ENCODE measurements around the gene SDK1.

SDK1 gene

DNA sequence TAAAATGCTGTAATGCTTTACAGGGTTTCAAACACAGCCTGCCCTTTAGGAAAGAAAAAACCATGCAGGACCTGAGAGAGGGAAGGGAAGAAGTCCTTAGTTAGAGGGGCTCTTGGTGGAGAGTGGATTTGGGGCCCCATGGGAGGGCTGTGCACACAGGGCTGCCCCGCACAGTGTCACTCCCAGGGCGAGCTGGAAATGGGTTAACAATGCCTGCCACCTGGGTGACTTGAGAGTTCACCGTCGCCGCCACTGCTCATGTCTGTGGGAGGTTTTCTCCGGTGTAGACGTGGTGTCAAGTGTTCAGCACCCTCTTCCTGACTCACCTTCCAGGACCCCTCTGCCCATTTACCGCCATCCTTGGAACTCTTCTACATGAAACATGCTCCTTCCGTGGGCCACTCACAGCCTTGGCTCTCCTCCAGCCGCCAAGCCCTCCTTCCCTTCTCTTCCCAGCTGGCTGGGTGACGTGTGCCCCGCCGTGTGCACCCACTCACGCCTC, 686.4 kb downstream of the SDK1 start:
- Histone ChIP-seq H3K9me2 (replicated peaks; ENCODE audit: control insufficient read depth, low read length) (no peaks in the 10 kb centered on the region), H3K79me2 (ENCODE audit: control insufficient read depth, low read length) (no peaks in the 10 kb centered on the region), H3K27me3 (ENCODE audit: control insufficient read depth, low read length) (no peaks in the 10 kb centered on the region), H3F3A (ENCODE audit: control insufficient read depth, insufficient read depth) (no peaks in the 10 kb centered on the region), H4K20me1 (ENCODE audit: control insufficient read depth, insufficient read depth, low read depth, low read length) (no peaks in the 10 kb centered on the region), H3K4me1 (ENCODE audit: control insufficient read depth, low read length) (no peaks in the 10 kb centered on the region), H3K27ac (ENCODE audit: low read depth, low read length) (no peak overlapping the region), H3K9me3 (ENCODE audit: control insufficient read depth, insufficient read depth, low read length) (peaks cover 4% of the 10 kb centered on the region; the same call in 1 of the 2 replicates), H3K4me3 (ENCODE audit: low read length) (no peak overlapping the region), H3K4me2 (ENCODE audit: low read length) (no peak overlapping the region), H3K36me3 (ENCODE audit: control insufficient read depth, low read length) (no peaks in the 10 kb centered on the region)
- TF ChIP-seq, protein P1, sequence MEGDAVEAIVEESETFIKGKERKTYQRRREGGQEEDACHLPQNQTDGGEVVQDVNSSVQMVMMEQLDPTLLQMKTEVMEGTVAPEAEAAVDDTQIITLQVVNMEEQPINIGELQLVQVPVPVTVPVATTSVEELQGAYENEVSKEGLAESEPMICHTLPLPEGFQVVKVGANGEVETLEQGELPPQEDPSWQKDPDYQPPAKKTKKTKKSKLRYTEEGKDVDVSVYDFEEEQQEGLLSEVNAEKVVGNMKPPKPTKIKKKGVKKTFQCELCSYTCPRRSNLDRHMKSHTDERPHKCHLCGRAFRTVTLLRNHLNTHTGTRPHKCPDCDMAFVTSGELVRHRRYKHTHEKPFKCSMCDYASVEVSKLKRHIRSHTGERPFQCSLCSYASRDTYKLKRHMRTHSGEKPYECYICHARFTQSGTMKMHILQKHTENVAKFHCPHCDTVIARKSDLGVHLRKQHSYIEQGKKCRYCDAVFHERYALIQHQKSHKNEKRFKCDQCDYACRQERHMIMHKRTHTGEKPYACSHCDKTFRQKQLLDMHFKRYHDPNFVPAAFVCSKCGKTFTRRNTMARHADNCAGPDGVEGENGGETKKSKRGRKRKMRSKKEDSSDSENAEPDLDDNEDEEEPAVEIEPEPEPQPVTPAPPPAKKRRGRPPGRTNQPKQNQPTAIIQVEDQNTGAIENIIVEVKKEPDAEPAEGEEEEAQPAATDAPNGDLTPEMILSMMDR (IDR thresholded peaks at IDR 0.05; ENCODE audit: low read depth, low read length, poor library complexity, severe bottlenecking), result no peak
- no peak for TF ChIP-seq EZH2phosphoT487 (IDR thresholded peaks at IDR 0.05; ENCODE audit: borderline replicate concordance, low read length)

DNA sequence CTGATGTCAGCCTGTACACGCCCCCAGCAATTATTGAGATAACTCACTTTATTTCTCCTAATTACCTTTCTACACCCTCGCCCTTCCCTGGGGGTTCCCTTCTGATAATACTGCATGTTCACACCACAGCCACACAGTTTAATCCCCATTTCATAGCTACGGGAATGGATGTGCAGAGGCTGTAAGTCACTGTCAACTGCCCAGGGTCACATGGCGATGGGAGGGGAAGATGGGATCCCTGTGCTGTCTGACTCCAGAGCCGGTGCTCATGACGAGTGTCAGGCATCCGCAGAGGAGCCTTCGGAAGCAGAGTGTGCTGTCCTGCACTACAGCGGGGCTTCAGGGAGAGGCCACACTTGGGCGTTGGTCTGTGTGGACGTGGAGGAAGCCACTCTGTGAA, 688.7 kb downstream of the SDK1 start:
- Histone ChIP-seq H3K4me2 (ENCODE audit: low read length) (no peak overlapping the region), H3K4me3 (ENCODE audit: low read length) (no peak overlapping the region), H3K9me3 (ENCODE audit: control insufficient read depth, insufficient read depth, low read length) (peaks cover 4% of the 10 kb centered on the region; the same call in 1 of the 2 replicates), H3K9me2 (replicated peaks; ENCODE audit: control insufficient read depth, low read length) (no peaks in the 10 kb centered on the region), H4K20me1 (ENCODE audit: control insufficient read depth, insufficient read depth, low read depth, low read length) (no peaks in the 10 kb centered on the region), H3K27me3 (ENCODE audit: control insufficient read depth, low read length) (no peaks in the 10 kb centered on the region), H3K79me2 (ENCODE audit: control insufficient read depth, low read length) (no peaks in the 10 kb centered on the region), H3K27ac (ENCODE audit: low read depth, low read length) (no peak overlapping the region), H3K36me3 (ENCODE audit: control insufficient read depth, low read length) (no peaks in the 10 kb centered on the region), H3K4me1 (ENCODE audit: control insufficient read depth, low read length) (no peaks in the 10 kb centered on the region), H3F3A (ENCODE audit: control insufficient read depth, insufficient read depth) (no peaks in the 10 kb centered on the region)
- TF ChIP-seq, protein P1 (IDR thresholded peaks at IDR 0.05; ENCODE audit: low read depth, low read length, poor library complexity, severe bottlenecking), result no peak
- no peak for TF ChIP-seq EZH2phosphoT487 (IDR thresholded peaks at IDR 0.05; ENCODE audit: borderline replicate concordance, low read length)

DNA sequence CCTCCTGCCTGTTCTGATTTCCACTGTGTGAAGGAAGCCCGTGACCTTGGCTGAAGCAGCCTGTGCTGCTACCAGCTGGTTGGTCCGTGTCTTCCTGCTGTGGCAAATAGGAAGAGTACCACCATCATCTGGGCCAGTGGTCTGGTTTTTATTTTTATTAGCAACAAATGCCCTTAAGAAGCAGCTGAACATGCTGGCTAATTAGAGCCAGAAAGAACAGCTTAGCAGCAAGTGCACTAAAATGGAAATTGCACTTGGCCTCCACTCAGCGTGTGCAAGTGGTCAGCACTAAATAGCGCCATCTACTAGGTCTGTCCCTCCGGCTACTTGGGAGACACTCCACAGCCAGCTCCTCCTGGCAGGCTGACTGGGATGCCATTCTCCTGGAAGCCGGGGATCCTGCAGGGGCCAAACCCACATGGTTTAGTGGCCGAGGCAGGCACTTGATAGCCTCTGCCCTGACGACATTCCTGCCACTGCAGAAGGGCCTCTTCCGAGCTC, 690.7 kb downstream of the SDK1 start:
- no peaks in the 10 kb centered on the region for H3K36me3 ChIP-seq (ENCODE audit: control insufficient read depth, low read length)
- no peak overlapping the region for H3K4me3 ChIP-seq (ENCODE audit: low read length)
- no peaks in the 10 kb centered on the region for H3K4me1 ChIP-seq (ENCODE audit: control insufficient read depth, low read length)
- no peaks in the 10 kb centered on the region for H3K27me3 ChIP-seq (ENCODE audit: control insufficient read depth, low read length)
- H3K9me3 ChIP-seq (ENCODE audit: control insufficient read depth, insufficient read depth, low read length), result peaks cover 4% of the 10 kb centered on the region; the same call in 1 of the 2 replicates
- H3K9me2 ChIP-seq (replicated peaks; ENCODE audit: control insufficient read depth, low read length), result no peaks in the 10 kb centered on the region
- TF ChIP-seq, protein P1 (IDR thresholded peaks at IDR 0.05; ENCODE audit: low read depth, low read length, poor library complexity, severe bottlenecking), result no peak
- TF ChIP-seq EZH2phosphoT487 (IDR thresholded peaks at IDR 0.05; ENCODE audit: borderline replicate concordance, low read length), result no peak
- H3K79me2 ChIP-seq (ENCODE audit: control insufficient read depth, low read length), result no peaks in the 10 kb centered on the region
- H3F3A ChIP-seq (ENCODE audit: control insufficient read depth, insufficient read depth), result no peaks in the 10 kb centered on the region
- H3K27ac ChIP-seq (ENCODE audit: low read depth, low read length), result no peak overlapping the region
- H3K4me2 ChIP-seq (ENCODE audit: low read length), result no peak overlapping the region
- H4K20me1 ChIP-seq (ENCODE audit: control insufficient read depth, insufficient read depth, low read depth, low read length), result no peaks in the 10 kb centered on the region

Measured in DOHH2 (cell line).